Stimulated activated CD4-positive, alpha-beta T cell treated with anti-CD3 and anti-CD28 coated beads, Interleukin-15, amount 100 ng/mL, for 1 hour (primary cell): ENCODE results near the gene KLF14.
"Not testable (repeated sequence)": the region's sequence is repeated elsewhere in the genome, so short reads cannot be mapped to it uniquely, and the experiment has no call there.

Experiments
- DNase-seq, 2 donors: peaks; one replicate each; pipeline ENCODE4 v3.0.0-alpha.2; 2020; ENCODE audit warnings: low read depth in 1 of 2, low spot score in 1 of 2

Gene KLF14

DNA sequence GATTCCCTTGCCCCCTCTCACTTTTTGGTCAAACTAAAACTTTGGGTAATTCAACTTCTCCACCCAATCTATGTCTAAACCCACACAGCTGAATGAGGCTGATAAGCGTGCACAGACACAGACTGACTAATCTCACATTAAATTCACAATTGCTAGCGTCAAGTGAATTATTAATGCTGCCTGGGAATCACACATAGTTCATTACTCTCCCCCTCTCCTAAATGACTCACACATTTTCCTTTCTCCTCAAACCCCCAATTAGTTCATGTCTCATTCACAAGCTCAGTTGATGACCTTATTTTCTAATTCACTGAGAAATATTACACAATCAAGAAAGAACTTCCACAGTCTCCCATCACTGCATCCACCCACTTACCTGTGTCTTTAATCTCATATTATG is 14.5 kb downstream of the KLF14 start:
- no peak for DNase-seq

DNA sequence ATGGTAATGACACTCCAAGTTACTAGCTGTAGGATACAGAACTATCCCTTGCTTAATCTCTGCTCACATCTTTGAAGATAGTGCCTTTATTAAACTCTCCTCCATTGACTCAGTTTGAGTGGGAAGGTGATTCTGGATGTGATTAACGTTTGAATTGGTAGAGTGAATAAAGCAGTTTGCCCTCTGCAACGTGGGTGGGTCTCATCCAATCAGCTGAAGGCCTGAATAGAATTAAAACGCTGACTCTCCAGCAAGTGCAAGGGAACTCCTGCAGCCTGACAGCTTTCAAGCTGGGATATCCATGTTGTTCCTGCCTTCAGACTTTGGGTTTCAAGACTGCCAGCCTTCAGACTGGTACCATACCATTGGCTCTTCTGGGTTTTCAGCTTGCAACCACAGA is 21.6 kb downstream of the KLF14 start:
- no peak for DNase-seq

DNA sequence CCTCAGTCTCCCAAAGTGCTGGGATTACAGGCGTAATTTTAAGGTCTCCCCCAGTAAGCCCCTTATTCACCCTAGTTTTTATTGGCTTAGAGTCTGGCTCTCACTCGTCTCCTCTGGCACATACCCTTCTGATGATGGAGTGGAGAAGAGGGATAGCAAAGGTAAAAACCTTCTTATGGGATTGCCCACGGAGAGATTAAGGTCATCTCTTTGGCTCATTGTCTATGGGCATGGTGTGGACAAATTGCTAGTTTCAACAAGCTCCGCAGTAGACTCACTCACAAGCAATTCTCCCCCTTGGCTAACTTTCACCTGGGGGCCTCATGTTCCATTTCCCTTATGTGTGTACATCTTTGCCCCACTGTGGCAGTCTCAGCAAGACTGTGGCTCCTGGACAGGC is 25.2 kb downstream of the KLF14 start:
- DNase-seq, result no peak

DNA sequence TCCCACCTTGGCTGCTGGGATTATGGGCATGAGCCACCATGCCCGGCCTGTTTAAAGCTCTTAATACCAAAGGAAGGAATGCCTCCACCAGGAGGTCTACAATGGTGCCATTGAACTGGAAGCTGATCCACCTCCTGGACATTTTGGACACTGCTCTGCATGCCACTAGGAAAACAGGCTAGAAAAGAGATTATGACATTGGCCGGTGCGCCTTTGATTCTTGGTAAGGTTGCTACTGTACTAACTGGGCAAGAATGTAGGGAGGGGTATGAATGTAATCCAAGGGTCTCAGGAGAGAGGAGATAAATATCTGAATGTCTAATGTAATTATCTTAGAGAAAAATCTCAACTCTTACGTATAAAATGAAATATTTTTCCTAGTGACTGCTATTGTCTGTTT is 26.0 kb downstream of the KLF14 start:
- no peak for DNase-seq

DNA sequence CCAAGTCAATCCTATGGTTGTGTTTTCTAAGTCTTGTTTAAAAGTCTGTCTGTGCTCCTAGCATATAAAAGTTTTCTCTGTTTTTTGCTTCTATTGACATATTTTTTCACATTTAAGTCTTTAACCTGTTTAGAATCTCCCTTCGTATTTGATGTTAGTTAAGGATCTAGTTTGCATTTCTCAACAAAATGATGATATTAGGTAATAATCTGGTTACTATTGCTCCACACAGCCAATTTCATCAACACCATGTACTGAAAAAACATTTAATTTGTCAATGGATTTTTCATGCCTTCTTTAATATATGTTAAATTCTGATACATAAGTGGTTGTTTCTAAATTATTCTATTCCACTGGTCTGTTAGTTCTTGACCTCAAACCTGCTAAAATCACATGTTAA is 30.2 kb downstream of the KLF14 start:
- no peak for DNase-seq

DNA sequence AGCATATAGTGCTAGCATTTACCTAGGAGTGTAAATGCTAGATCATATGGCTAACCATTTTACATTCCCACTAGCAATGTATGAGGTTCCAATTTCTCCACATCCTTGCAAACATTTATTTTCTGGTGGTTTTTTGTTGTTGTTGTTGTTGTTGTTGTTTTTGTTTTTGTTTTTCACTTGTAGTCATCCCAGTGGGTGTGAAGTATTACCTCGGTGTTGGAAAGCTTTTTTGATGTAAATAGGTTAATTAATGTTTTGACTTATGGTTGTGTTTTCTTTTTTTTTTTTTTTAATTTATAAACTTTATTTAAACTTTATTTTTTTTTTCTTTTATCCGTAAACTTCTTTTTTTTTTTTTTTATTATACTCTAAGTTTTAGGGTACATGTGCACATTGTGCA is 32.4 kb downstream of the KLF14 start:
- no peak for DNase-seq

DNA sequence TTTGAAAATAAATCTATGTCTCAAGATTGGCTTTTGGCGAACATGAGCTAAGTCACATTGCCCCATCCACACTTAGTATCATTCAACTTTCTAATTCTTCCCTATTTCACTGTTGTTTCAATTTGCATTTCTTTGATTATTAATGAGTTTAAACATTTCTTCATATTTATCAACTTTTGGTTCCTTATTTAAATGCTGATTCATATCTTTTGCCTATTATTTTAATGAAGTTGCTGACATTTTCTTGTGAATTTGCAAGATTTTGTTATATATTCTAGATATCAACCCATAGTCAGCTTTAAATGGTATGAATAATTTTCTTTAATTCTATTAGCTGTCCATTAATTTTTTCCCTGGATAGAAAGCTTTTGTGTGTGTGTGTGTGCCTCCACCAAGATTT is 33.2 kb downstream of the KLF14 start:
- no peak for DNase-seq

DNA sequence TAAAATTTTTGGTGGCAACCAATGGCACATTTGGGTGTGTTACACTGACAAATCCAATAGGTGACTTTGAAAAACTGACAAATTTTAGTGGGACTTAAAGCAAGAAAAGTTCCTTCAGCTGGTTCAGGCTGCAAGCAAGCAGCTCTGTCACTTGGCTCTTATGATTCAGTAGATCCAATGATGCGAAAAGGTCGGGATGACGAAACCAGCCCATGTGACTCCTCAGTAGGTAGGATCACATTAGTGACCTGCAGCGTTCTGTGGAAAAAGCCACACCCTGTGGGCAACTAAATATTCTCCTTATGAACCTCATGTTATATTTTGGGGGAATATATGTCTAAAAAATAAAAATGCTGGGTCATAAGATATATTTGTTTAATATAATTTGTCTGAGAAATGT is 34.3 kb downstream of the KLF14 start:
- DNase-seq, result no peak

DNA sequence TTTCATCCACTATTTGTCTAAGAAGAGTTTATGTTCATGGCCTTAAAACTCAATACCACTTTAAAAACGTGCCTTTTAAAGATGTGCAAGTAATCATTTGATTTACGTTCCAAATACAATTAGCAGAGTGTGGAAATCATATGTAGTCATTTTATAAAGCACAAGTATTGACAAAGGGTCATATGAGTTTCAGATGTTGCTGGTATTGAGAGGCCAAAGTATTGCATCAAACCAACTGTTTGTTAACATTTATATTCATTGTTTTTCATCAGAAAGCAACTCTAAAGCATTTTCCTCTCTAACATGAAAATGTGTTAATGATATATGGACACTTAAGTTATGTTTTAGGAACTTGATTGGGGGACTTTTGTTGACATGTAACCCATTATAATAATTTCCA is 36.2 kb downstream of the KLF14 start:
- DNase-seq, result no peak

DNA sequence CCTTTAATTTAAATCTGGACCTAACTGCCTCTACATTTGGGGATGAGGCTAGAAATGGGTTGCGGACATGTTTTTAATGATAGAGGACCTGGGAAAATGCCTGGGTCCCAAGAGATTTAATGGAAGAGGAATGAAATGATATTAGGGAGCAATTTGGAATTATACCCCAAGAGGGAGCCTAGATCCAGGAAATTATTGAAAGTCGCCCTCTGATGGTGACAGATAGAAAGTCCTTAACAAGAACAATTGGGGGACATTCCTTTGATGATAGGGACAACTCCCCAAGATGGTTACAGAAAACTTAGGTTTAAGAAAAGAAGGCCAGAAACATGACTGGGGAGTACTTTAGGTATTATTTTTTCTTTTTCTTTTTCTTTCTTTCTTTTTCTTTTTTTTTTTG is 38.2 kb downstream of the KLF14 start:
- no peak for DNase-seq

DNA sequence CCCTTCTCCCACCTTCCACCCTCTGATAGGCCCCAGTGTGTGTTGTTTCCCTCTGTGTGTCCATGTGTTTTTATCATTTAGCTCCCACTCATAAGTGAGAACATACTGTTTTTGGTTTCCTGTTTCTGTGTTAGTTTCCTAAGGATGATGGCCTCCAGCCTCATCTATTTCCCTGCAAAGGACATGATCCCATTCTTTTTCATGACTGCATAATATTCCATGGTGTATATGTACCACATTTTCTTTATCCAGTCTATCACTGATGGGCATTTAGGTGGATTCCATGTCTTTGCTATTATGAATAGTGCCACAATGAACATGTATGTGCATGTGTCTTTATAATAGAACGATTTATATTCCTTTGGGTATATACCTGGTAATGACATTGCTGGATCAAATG is 41.6 kb downstream of the KLF14 start:
- DNase-seq, result not testable (repeated sequence)

DNA sequence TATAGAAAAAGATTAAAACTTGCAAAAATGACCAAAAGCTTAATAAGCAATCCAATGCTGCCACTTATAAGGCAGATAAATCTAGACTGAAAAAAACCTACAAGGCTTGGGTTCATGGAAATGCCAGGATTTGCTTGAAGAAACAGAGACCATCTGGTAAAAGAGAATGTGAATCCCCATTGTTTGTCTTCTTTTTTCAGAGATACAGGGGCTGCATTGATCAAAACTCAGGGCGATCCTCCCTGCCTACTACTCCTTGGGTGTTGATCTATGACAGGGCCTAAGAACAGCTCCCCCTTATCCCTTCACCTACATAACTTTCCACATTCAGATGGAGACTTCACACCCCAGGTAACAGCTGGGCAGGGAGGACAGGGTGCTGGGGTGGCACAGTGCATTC is 44.3 kb downstream of the KLF14 start:
- DNase-seq, result no peak

DNA sequence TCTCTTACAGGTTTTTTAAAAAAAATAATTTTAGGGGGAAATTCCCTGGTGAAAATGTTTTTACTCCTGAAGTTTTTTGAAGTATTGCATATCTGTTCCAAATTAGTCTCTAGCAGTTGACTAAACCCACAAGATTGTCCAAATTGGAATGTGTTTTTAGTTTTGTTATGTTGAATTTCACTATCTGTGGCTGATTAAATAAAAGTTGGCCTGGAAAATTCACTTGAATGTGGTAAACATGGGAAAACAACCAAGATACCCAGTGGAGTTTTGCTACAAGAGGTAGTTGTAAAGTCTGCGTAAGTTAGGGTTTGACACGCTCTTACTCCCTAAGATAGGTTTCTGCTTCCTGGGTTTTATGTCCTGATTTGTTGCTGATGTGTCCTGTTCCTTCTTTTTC is 51.0 kb downstream of the KLF14 start:
- no peak for DNase-seq
